ENCODE data around the gene DGCR6L.
"Not testable (repeated sequence)": the region's sequence is repeated elsewhere in the genome, so short reads cannot be mapped to it uniquely, and the experiment has no call there.

DGCR6L gene

GRCh38 chr22:20324139-20324516 lies 4.3 kb upstream of the DGCR6L start:
- DNase-seq, result no peak

DNA sequence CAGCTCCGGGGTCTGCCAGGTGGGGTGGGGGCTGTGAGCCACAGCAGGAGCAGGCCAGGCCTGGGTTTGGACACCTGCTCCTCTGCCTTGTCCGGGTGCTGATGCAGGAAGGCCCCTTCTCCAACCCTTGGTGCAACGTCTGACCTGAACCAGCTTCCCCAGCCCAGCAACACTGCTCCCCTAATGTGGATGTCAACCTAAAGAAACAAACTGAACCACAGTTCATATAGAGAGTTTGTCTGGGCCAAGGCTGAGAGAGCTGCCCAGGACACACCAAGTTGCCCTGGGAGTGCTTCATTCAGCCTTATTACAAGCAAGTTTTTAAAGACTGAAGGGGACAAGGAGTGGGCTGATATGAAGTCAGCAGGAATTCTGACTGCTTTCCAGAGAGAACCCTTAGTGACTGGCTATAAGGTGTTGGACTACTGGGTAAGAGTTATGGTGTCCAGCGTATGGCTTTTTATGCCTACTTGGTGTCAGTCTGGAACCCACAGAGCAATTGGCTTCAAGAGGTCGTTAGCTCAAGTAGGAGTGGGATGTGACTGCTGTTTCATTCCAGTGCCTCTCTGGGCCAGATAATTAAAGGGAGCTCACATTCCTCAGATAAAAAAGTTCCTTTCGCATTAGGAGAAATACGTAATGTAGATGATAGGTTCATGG lies 1.8 kb upstream of the DGCR6L start:
- not testable (repeated sequence) for DNase-seq

GRCh38 chr22:20320659-20321551 lies 1.0 kb upstream of the DGCR6L start:
- not testable (repeated sequence) for DNase-seq

- DNase-seq, result no peak
Measured at GRCh38 chr22:20319041-20319744, 667 bp downstream of the DGCR6L start.

- DNase-seq, result not testable (repeated sequence)
Measured at GRCh38 chr22:20318043-20318688, 1.7 kb downstream of the DGCR6L start.

- DNase-seq, result not testable (repeated sequence)
Measured at GRCh38 chr22:20317402-20318042, 2.3 kb downstream of the DGCR6L start.

DNA sequence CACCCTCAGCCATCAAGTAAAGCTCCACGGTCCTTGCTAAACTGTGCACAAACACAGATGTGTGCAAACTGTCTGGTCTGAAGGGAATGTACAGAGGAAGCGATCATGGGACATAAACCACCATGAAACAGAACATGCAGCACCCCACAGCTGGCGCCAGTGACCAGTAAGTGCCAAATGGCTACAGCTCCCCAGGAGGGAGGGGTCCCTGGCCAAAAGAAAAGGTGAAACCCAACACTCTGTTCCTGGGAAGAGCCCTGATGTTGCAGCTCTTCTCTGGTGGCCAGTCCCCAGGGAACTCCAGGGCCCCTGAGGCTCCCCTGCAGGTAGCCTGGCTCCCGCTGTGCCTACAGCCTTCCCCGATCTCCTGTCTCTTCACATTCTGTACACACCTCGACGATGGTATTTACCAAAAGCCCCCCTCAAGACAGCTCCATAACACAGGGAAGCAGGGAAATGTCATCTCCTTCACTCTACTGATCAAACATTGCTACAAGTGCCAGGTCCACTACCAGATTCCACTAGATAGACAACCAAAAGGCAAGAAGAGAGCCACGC lies 2.9 kb downstream of the DGCR6L start:
- DNase-seq, result no peak

- DNase-seq, result no peak
Measured at GRCh38 chr22:20316217-20316843, 3.5 kb downstream of the DGCR6L start.

- DNase-seq, result no peak
Measured at GRCh38 chr22:20315337-20316216, 4.3 kb downstream of the DGCR6L start.

- not testable (repeated sequence) for DNase-seq
Measured at GRCh38 chr22:20314741-20315336, 5.0 kb downstream of the DGCR6L start.

DNA sequence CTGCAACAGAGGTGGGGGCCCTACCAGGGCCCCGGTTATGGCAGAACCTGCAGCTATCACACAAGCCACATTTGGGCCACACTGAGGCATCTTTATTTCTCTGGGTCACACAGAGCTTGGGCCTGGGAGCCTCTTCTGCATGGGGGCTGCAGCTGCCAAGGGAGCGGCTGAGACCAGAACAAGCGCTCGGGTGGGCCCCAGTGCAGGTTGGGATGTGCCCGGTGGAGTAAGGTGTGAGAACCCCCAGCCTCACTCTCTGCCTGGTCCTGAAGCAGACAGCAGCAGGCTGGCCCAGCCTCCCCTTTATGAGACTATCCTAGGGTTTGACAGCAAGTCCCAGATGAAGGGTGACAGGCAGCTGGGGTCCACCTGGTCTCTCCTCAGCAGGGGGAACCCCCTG lies 5.7 kb downstream of the DGCR6L start:
- not testable (repeated sequence) for DNase-seq

GRCh38 chr22:20313306-20314077 lies 6.4 kb downstream of the DGCR6L start:
- not testable (repeated sequence) for DNase-seq

- DNase-seq, result no peak
Measured at GRCh38 chr22:20312396-20313191, 7.3 kb downstream of the DGCR6L start.

- not testable (repeated sequence) for DNase-seq
Measured at GRCh38 chr22:20311249-20312062, 8.4 kb downstream of the DGCR6L start.

DNA sequence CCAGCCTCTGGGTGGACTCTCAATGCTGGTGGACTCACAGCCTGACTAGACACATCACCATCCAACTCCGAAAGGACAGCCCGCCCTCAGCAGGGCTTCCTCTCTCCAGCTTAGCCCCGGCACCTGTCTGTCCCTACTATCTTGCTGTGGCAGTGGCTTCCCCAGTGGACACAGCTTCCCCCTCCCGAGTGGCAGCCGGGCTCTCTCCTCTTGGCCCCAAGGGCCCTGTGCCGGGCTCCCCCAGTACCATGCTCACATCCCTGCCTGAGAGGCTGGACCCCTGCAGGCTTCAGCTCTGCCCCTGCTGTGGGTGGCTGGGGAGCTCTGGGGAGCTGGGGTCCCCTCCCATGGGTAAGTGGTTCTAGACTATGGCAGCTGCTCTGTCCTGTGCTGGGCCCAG lies 9.1 kb downstream of the DGCR6L start:
- DNase-seq, result not testable (repeated sequence)

DNA sequence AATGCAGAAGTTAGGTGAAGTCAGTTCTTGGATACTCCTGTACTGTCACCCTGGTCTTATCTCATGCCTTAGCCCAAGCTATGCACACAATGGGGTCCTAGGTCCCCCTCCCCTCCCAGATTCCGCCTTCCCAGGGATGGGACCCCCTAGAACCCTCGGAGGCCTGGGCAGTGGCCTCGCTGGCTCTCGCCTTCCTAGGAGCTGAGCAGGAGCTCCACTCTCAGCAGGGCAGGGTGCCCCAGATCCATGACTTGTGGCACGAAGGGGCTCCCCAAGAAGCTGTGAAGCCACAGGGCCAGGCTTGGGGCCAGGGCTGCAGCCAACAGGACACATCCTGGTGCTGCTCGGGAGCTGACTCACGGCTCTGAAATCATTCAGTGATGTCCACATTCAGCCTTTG lies 9.7 kb downstream of the DGCR6L start:
- not testable (repeated sequence) for DNase-seq
